Stimulated activated CD4-positive, alpha-beta T cell treated with anti-CD3 and anti-CD28 coated beads, TNF-alpha, amount 100 ng/mL, for 48 hours (primary cell): ENCODE data around the gene MAPKAPK3.
A peak's percentile ranks its signal among the peaks of the same experiment; 100 is the strongest.
"Not testable (repeated sequence)": the region's sequence is repeated elsewhere in the genome, so short reads cannot be mapped to it uniquely, and the experiment has no call there.

Experiments
- DNase-seq, 3 donors: peaks; one replicate each; pipeline ENCODE4 v3.0.0-alpha.2; 2020; ENCODE audit warnings: low read depth in 3 of 3

MAPKAPK3 gene

DNA sequence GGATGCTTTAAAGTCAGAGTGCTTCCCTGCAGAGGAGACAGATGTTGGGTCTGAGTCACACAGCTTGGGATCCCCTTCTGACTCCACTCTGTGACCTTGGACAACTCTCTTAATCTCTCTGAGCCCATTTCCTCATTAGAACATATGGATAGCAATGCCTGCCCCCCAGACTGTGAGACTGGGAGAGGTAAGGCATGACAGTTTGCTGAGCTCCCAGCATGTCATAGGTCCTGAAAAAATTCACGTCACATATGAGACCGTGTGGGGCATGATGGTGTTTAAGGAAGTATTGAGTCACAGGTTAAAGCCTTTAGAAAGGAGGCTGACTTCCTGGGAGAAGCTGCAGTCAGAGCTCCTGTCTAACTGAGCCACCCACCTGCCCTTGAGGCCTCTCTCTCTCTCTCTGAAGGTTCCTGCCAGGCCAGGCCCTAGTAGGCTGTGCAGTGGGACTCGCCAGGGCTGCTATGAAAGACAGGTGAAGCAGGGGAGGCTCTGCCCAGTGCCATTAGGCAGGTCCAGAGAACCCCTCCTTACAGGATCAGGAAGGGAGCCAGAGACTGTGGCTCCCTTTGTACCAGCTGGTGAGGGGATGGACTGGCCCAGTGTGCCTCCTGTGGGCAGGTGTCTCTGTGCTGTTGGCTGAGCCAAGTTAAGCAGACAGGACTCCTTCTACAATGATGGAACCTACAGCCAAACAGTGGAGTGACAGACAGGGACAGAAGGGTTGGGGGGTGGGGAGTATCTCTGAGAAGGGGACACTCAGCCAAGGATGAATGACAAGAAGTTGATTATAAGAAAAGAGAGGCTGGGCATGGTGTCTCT is 38.3 kb downstream of the MAPKAPK3 start:
- peak in 1 of 3 donors; percentile 29 for DNase-seq

DNA sequence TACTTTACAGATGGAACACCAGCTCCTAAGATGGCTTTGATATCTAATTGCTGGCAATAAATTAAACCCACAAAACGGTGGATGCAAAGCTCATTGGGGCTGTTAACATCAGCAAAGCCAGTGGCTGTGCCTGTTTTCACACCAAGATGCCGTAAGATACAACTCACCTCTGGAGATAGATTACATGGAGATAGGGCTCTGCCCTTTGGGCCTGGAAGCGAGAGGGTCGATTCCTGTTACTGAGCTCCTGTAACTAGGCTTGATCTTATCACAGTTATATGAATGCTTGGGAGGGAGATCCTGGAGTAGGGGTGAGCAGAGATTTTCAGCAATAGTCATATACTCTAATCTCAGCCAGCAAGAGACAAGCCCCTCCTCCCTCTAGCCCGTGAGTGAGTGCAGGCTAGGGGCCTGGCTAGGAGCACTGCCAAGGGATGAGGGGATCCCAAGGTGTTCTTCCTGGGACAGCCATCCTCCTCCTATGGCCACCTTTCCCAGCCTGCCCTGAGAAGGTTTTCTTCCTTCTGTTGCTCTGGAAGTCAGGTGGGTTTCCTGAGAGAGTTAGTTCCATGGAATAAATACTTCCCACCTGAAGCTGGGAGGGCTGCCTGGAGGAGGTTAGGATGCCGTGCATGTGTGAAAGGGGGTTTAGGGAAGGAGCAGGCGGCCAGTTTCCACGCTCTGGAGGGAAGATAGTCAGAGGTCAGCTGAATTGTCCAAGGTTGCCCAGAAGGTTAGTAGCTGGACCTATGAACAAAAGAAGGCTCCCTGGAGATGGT is 39.7 kb downstream of the MAPKAPK3 start:
- DNase-seq: no peak

DNA sequence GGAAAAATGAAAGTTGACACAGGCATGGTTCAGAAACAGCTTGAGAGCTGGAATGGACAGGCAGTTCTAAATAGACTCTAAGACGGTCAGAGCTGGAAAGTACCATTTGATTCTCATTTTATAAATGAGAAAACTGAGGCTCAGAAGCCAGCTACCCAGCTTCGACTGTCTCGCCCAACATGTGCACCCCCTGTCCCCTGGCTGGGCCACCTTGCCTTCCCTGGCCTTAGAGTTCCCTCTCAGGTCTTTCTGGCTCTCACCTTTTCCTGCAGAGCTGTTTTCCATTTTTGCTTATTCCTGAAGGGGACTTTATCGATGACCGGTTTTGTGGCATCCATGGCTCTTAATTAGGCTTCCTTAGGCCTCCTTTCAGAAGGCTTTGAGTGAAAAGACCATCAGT is 40.5 kb downstream of the MAPKAPK3 start:
- DNase-seq: no peak

DNA sequence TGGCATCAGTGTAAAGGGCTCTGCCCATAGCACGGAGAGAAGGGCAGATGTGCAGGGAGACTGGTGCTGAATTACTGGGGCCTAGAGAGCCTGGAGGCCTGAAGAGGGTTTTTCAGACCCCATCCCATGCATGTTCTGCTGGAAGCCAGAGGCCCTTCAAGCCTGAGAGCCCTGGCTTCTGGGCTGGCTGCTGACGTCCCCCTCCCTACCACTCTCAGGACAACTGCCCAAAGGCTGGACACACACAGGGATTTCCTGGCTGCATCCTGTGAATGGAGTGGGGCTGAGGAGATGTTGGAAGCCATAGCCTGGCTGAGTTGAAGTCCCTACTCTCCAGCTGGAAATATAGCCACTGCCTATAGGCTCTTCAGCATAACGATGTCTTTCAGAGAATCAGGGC is 40.9 kb downstream of the MAPKAPK3 start:
- DNase-seq: no peak

DNA sequence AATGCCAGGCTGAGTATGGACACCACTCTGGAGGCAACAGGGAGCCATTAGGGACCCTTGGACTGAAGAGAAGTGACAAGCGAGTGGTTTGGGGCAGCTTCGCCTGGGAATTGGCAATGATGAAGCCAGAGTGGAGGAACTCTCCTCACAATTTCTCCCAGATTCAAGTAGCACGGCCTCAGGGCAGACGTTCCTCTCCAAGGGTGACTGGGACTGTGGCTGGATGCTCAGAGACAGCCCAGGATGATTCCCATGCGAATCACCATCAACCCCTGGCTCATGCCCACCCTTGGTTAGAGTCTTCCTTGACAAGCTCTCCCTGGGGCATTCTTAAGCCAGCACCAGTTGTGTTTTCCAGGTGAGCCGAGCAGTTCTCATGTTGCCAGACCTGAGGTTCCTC is 41.5 kb downstream of the MAPKAPK3 start:
- DNase-seq: no peak

DNA sequence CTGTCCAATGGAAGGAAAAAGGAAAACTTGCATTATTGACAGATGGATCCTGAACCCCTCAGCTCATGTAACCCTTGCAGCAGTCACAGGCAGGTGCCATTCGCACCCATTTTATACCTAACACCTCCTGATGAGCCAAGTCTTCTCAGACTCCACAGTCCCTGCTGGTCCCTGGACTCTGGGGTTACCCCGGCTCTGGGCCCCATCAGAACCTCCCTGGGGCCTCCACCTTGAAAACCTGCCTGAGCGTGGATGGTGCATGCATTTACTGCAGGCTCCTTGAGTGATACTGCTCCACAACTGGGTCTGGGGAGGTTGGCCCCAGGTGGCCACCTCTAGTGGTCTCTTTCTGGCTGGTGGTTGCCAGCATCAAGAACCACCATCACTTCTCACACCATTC is 41.9 kb downstream of the MAPKAPK3 start:
- DNase-seq: no peak

DNA sequence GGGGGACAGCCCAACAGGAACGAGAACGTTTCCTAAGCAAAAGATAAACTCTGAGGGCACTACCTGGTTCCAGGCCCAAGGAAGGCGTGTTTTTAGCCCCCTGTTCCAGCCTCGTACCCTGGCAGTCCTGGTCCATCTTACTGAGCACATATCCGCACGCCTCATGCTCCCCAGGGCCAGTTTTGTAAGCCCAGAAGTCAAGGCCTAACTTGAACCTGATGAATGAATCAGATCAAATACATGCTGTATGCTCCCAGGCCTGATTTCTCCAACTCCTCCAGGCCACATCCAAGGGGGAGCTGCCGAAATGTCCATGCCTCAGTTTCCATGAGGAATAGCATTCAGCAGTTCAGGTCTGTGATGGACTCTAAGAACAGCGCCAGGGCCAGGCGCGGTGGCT is 43.4 kb downstream of the MAPKAPK3 start:
- DNase-seq: no peak

DNA sequence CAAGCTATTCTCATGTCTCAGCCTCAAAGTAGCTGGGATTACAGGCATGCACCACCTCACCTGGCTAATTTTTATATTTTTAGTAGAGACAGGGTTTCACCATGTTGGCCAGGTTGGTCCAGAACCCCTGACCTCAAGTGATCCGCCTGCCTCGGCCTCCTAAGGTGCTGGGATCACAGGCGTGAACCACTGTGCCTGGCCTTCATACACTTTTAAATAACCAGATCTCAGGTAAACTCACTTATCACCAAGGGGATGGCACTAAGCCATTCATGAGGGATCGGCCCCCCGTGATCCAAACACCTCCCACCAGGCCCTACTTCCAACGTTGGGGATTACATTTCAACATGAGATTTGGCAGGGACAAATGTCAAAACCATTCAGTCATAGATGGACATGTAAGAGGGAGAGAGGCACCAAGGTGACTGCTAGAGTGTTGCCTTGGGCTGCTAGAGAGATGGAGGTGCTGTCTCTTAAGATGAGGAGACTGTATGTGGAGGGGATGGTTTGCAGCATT is 44.4 kb downstream of the MAPKAPK3 start:
- DNase-seq: no peak

DNA sequence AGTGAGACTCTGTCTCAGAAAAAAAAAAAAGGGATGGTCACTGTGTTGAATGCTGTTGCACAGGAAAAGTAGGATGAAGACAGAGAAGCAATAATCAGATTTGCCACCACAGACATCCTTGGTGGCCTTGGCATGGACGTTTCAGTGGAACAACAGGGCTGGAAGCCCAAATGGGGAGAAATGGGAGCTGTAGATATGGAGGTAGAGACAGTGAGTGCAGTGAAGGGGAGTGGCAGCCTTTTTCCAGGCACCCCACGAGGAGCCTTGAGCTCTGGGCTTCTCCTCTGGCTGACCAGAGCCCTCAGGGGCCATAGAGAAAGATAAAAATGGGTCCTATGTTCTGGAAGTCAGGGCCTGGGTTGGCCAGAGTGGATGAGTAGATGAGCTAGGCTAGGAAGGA is 45.5 kb downstream of the MAPKAPK3 start:
- no peak for DNase-seq

DNA sequence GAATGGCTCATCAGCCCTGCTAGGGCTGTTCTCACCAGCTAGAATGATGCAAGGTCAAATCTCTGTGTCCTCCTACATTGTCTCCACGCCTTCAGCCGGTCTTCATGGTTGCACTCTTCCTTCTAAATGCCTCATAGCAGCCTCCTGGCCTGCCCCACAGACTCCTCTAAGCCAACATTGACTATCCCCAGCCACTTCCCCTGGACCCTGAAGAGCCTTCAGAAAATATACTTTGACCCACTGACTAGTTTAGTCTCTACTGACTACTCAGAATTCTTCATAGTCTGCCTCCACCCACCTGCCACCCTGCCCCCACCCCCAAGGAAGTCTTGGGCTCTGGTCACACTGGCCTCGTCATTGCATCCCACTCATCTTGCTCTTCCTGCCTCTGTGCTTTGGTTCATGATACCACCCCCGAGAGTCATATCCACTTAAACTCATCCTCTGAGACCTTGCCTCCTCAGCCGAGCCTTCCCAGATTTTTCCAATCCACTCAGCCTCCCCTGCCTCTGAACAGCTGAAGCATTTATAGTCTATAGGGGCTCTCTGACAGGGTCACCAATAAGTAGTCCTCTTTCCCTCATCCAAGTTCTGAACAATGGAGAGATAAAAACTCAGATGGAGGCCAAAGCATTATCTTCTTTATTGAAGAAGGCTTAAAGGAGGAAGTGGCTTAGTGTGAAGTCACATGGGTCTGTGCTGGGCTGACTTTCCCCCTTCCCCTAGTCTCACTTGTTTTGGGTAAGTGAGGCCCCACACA is 48.3 kb downstream of the MAPKAPK3 start:
- no peak for DNase-seq

DNA sequence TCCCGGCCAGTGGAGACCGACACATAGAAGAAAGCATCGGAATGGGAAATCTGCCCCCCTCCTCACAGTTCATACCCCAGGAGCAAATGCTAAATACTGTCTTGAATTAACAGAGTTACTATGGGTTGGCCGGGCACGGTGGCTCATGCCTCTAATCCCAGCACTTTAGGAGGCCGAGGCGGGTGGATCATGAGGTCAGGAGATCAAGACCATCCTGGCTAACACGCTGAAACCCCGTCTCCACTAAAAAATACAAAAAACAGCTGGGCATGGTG is 48.8 kb downstream of the MAPKAPK3 start:
- not testable (repeated sequence) for DNase-seq

DNA sequence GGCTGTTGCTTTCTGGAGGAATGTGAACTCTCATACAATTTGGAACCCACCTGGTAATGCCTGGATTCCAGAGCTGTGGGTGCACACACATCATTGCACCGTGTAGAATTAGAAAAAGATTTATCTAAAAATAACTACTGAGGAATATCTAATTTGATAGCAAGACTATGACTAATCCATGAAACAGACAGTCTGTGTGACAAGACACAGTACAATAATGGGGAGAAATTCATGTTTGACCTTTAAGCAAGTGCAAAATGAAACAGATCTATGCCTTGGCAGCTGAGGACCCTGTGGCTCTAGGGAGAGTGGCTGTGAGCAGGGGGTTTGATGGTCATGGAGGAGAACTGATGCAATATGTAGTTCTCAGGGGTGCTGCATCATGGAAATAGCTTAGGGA is 49.9 kb downstream of the MAPKAPK3 start:
- DNase-seq: no peak

DNA sequence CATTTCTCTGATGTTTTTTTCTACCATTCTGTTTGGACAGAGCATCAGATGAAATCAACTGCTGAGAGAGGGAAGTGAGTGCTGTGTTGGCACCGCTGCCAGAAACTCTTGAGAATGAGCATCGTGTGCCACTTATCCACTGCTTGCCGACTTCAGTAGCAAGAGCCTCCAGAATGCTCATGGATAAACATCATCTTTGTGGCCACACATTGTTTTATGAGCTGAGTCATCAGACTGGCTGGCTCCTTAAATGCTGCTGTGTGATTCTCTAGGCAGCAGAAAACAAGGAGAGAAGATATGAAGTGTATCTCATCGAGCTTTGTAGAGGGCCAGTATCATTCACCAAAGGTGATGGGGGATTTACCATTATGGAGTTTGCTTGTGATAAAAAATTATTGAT is 54.4 kb downstream of the MAPKAPK3 start:
- DNase-seq: no peak

DNA sequence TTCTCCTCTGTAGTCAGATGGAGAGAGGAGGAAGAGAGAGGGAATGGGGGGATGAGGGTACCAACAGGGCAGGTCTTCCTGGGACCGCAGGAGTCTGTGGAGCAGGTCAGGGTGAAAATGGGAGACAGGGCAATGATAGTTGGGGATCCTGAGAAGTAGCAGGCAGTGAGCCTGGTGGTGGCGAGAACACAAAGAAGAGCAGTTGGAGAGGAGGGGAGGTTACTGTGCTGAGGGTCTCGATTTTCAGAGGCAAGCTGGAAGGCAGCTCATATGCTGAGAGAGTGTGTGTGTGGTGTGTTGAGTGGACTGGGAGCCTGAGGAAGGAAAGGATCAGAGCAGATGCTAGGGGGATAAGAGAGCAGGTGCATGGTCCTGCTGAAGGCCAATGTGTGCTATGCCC is 55.7 kb downstream of the MAPKAPK3 start:
- no peak for DNase-seq

DNA sequence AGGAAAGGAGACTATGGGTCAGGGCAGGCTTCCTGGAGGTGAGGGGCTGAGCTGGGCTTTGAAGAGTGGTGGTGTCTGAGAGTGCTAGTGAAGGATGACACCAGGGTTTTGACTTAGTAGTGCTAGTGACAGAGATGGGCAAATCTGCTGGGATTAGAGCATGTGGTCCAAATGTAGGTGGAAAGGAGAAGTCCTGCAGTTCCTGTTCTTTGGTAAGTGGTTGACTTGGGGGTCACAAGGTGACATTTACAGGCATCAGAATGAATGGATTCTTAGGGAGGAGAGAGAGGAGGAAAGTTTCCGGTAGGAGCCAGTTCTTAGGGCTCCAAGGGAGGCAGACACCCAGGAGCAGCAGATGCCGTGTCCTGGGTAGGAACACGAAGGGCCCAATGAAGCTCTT is 57.0 kb downstream of the MAPKAPK3 start:
- no peak for DNase-seq

DNA sequence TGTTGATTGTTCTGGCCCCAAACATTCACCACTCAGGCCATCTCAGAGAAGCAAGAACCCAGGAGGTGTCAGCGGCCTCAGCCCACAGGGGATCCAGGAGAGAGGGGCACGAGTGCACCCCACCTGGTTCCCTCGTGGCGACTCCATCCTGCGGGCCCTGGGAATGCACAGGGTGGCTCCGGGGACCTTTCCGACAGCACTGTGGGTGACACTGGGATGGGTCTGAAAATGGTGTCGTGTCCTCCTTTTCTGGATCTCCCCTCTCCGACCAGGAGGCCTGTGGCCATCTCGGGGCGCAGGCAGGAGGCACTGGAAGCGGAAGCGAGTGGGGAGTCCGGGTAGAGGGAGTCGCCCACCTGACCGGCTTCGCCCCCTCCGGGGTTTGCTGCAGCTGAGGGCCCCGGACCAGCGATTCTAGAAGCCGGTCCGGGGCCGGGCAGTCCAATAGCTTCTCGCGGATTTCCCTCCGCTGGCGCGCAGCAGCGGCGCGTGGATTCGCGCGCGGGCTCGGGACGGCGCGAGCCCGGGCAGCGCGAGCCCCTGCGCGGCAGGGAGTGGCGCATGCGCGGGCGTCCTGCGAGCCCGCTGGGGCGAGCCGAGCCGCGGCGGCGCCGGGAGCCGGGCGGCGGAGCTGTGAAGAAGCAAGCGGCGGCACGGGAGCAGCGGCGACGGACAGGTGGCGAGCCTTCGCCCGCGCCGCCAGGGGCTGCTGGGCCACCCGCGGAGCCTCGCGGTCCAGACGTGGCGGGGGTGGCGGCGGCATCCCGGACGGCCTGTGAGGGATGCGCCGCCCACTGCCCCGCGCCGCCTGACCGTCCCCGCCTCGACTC is 57.6 kb downstream of the MAPKAPK3 start, which contains the start of gene DOCK3:
Gene DOCK3 (plus strand): TSS at position 579 of the 830 bp plus-strand sequence. CDS start 337 bp downstream, outside the sequence.
- peak in 2 of 3 donors; percentile 29 to 65 for DNase-seq

DNA sequence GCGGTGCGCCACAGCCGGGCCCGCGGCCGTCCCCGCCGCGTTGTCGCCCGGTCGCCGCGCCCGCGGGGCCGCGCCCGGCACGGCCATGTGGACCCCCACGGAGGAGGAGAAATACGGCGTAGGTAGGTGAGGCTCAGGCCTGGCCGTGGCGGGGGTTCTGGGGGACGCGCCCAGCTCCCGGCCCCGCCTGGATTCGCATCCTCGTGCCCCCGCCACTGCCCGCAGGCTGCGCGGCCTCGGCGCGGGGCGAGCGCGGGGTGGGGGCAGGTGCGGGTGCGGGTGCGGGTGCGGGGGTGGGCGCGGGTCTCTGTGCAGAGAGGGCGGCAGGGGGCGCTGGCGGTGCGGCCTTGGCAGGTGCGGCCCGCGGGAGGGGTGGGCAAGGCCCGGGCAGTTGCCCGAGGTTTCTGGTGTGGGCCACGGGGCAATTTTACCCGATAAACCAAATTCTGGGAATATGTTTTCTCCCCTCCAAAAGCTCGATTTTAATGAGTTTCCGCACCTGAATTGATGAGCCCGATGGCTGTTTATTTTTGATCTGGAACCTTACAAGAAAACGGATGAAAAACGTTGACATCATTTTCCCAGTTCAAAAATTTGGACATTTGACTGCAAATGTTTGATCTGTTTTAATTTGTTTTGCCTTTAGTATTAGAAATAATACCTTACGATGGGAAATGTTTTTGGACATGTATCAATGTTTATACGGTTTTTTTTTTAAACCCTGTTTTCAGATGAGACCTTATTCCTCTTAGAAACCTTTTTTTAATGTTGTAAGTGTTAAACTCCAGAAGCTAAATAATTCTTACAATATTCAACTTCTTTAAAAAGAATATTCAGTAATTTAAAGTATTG is 58.5 kb downstream of the MAPKAPK3 start:
- DNase-seq: peak in 2 of 3 donors; percentile 52 to 67

DNA sequence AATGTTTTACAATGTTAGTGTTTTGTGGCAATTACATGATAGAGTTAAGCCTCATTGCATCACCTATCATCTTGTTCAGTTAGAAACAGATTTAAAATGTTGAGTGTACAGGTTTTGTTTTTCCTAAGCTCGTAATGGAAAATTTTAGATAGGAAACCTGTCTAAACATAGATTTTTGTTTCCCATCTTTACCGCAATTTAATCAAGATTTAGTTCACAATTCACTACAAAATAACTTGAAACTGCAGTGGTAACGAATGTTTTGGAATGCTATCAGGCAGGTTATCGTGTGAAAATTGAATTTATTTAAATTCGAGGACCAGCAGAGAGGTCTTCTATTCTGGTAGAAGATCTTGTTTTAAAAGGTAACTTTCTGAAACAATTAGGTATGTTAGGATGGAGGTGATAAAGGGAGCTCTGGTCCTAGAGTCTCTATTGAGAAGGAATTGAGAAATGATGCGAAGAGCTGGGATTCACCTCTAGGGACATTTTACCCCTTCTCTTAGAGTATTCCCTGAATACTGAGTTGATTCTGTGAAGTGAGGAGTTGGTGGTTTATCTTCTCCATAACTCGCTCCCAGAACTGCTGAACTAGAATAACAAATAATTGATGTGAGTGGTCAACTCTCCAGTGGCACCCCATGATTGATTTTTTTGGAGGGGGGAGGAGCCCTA is 59.2 kb downstream of the MAPKAPK3 start:
- DNase-seq: no peak

DNA sequence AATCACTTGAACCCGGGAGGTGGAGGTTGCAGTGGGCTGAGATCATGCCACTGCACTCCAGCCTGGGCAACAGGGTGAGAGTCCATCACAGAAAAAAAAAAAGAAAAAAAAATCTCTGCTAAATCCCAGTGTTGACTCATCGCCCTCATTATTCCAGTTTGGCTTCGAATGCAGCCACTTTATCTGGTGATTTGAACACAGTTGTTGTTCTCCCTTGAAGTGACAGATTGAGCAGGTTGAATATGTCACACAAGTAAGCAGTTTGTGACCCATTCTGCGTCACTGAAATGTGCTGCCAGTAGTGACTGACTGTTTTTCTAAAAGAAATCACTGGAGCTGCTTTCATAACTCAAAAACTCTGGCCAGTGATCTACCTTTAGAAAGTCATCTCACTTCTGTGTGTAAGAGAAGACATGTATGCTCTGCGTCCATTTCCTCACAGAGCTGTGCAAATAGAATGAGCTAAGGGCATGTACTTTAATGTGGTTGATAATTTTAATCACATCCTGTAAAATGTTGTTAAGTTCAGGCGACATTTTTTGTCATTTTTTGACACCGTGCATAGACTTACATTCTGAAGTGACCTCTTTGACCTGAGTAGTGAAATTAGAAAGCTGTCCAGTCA is 70.3 kb downstream of the MAPKAPK3 start:
- DNase-seq: no peak
